ENCODE results near the gene CLDN1. TPM values are rescaled to one million over a fixed set of nuclear protein-coding genes. Genes with fewer than 3 reads are reported as not detected.

Gene CLDN1
- total and polyA plus RNA-seq, 7 donors: 0.27 to 3.8 (median 0.46) TPM

- intact Hi-C loops (cut with DNase I): loop anchor here (2.0 to 10.0 kb wide), 3 partner anchors 98 to 362 kb away; partner anchors contain the start of gene P3H2
- Histone ChIP-seq H3K4me3 (peak overlapping the region in 3 of 4 donors; percentile 44 to 55 (median 55)), H3K36me3 (no peaks in the 10 kb centered on the region), H3K4me1 (peaks cover 0 to 23% (median 17%) of the 10 kb centered on the region in 4 donors), H3K27me3 (peaks cover 0 to 14% (median 9%) of the 10 kb centered on the region in 3 donors), H3K27ac (no peak overlapping the region), H3K9me3 (no peaks in the 10 kb centered on the region)
- TF ChIP-seq EP300 (IDR thresholded peaks at IDR 0.05): no peak
- peak in 2 of 4 experiments; percentile 5 to 22 for TF ChIP-seq CTCF (IDR thresholded peaks at IDR 0.05)
- DNase-seq: no peak
- 10 to 13% methylated on average over 12 of the region's 12 CpGs for WGBS, 2 donors
Measured at GRCh38 chr3:190322604-190323245, 479 bp upstream of the CLDN1 start.

GRCh38 chr3:190320594-190321362, 1.5 kb downstream of the CLDN1 start:
- no peak for TF ChIP-seq EP300 (IDR thresholded peaks at IDR 0.05)
- TF ChIP-seq CTCF (IDR thresholded peaks at IDR 0.05): no peak
- TF ChIP-seq POLR2AphosphoS5 (IDR thresholded peaks at IDR 0.05): no peak
- no peak for TF ChIP-seq POLR2A (IDR thresholded peaks at IDR 0.05)
- peaks cover 0 to 17% (median 13%) of the 10 kb centered on the region in 4 donors for H3K4me1 ChIP-seq
- H3K4me3 ChIP-seq: no peak overlapping the region
- DNase-seq: no peak
- H3K36me3 ChIP-seq: no peaks in the 10 kb centered on the region
- H3K9me3 ChIP-seq: no peaks in the 10 kb centered on the region
- 91% methylated on average over 7 of the region's 7 CpGs for WGBS, 2 donors
- H3K27ac ChIP-seq: no peak overlapping the region
- H3K27me3 ChIP-seq: peaks cover 0 to 14% (median 9%) of the 10 kb centered on the region in 3 donors
- intact Hi-C loops (cut with DNase I): loop anchor here (10.0 kb wide), 1 partner anchor 196 kb away; the partner anchor contains the start of gene P3H2

- Histone ChIP-seq H3K27me3 (peaks cover 0 to 14% (median 9%) of the 10 kb centered on the region in 3 donors), H3K9me3 (no peaks in the 10 kb centered on the region), H3K4me1 (peaks cover 0 to 17% (median 13%) of the 10 kb centered on the region in 4 donors), H3K36me3 (no peaks in the 10 kb centered on the region), H3K4me3 (no peak overlapping the region), H3K27ac (no peak overlapping the region)
- intact Hi-C loops (cut with DNase I): loop anchor here (10.0 kb wide), 1 partner anchor 195 kb away; the partner anchor contains the start of gene P3H2
- TF ChIP-seq EP300 (IDR thresholded peaks at IDR 0.05) (no peak), CTCF (IDR thresholded peaks at IDR 0.05) (no peak), POLR2A (IDR thresholded peaks at IDR 0.05) (no peak), POLR2AphosphoS5 (IDR thresholded peaks at IDR 0.05) (no peak)
- 32 to 62% methylated on average over 4 of the region's 4 CpGs for WGBS, 2 donors
- no peak for DNase-seq
Measured at GRCh38 chr3:190319660-190320059, 2.6 kb downstream of the CLDN1 start.

- Histone ChIP-seq H3K9me3 (no peaks in the 10 kb centered on the region), H3K4me3 (no peak overlapping the region), H3K27me3 (peaks cover 0 to 14% (median 9%) of the 10 kb centered on the region in 3 donors), H3K36me3 (no peaks in the 10 kb centered on the region), H3K27ac (no peak overlapping the region), H3K4me1 (peaks cover 0 to 17% (median 13%) of the 10 kb centered on the region in 4 donors)
- WGBS, 2 donors: 73 to 86% methylated on average over 5 of the region's 5 CpGs
- no peak for DNase-seq
- intact Hi-C loops (cut with DNase I): no loop called here
- TF ChIP-seq CTCF (IDR thresholded peaks at IDR 0.05): no peak
- TF ChIP-seq POLR2A (IDR thresholded peaks at IDR 0.05): no peak
- no peak for TF ChIP-seq POLR2AphosphoS5 (IDR thresholded peaks at IDR 0.05)
- TF ChIP-seq EP300 (IDR thresholded peaks at IDR 0.05): no peak
Measured at GRCh38 chr3:190318666-190319065, 3.6 kb downstream of the CLDN1 start.
